NK-92 (cell line): ENCODE measurements around the gene GABRR1.

Experiments
- DNase-seq: peaks from one replicate; lab custom pipeline; 2025; ENCODE audit not compliant: unreplicated experiment; lab: John Stamatoyannopoulos, UW

Gene GABRR1

DNA sequence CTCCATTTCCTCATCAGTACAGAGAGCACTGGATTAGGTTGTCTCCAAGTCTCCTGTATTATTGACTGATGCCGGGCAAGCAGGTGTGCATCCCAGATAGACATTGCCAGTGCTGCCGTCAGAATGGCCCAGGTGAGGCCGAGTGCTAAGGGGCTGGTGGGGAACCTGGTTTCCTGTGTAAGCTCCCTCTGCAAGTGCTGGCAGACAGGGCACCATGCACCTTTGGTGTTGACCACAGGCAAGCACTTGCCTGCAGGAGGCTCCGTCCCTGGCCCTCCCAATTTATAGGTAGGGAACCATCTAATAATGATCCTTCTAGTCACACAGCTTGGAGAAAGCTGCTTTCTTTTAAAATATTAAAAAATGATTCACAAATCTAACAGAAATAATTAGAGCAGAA lies 747 bp downstream of the GABRR1 start:
- DNase-seq: no peak

DNA sequence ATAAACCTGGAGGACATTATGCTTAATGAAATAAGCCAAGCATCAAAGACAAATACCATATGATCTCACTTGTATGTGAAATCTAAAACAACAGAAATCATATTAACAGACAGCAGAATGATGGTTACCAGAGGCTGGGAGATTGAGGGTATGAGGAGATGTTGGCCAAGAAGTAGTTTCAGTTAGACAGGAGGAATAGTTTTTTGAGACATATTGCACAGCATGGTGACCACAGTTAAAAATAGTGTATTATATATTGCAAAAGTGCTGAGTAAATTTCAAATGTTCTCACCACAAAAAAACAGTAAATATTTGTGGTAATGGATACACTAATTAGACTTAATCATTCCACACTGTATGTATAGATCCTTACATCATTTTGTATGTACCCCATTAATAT lies 1.8 kb downstream of the GABRR1 start:
- no peak for DNase-seq

DNA sequence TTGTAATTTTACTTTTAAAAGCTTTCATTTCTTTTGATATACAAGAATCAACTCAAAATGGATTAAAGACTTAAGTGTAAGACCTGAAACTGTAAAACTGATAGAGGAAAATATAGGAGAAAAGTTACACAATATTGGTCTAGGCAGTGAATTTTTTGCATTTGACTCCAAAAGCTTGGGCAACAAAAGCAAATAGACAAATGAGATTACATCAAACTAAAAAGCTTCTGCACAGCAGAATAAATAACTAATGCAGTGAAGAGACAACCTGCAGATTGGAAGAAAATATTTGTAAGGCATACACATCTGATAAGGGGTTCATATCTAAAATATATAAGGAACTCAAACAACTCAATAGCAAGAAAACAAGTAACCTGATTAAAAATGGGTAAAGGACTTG lies 3.0 kb downstream of the GABRR1 start:
- no peak for DNase-seq

DNA sequence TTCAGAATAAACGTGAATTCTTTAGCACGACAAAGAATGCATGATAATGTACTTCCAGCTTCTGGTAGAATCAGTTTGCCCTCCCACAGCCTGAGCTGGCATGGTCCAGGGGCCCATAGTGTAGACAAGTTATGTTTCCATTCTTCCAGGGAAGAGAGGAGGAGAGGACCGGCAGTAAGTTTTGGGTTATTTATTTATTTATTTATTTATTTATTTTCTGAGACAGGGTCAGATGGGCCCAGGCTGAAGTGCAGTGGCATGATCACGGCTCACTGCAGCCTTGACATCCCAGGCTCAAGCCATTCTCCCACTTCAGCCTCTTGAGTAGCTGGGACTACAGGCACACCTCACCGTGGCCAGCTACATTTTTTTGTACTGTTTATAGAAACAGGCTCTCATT lies 4.7 kb downstream of the GABRR1 start:
- no peak for DNase-seq

DNA sequence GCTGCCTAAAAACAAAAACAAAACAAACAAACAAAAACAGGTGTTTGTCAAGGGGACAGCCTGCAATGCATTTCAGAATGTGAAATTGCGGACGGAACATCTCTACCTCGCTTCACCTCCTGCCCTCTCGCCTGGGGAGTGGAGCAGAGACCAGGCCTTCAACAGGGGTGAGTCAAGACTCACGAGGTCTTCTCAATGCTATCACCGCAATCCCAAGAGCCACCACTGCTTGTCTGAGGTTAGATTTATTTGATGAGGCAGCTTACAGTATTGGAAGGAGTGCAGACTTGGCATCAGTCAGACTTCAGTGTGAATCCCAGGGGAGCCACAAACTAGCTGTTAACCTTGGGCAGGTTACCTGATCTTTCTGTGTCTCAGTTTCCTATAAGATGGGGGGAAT lies 7.7 kb downstream of the GABRR1 start:
- no peak for DNase-seq

DNA sequence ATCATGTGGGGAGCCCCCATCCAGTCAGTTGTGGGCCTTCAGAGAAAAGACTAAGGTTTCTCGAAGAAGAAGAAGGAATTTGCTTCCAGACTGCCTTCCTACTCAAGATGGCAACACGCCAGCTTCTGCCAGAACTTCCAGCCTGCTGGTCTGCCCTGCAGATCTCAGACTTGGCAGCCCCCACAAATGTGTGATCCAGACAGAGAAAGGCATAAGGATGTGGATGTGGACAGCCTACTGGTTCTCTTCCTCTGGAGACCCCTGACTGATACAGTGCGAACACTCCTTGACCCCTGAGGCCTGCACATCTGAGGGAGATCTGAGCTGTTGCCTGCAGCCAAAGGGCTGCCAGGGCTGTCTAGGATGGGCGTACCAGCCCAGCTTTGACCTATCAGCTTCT lies 8.6 kb downstream of the GABRR1 start:
- DNase-seq: no peak

DNA sequence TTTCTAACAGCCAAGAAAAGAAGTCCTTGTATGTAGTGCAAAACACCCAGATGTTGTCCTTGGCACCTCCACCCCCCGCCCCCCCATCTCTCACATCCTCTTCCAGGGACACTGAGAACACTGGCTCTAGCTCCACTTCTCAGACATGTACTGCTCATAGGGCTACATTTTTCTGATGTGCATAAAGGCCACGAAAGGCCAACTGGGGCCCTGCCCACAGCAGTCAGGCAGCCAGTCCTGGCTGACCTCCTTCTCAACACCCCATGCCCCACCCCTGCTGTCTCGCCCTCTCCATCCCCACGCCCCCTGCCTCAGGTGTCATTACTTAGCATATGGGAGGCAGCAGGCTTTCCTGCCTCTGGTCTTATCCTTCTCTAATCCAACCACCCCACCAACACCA lies 11.3 kb downstream of the GABRR1 start:
- no peak for DNase-seq

DNA sequence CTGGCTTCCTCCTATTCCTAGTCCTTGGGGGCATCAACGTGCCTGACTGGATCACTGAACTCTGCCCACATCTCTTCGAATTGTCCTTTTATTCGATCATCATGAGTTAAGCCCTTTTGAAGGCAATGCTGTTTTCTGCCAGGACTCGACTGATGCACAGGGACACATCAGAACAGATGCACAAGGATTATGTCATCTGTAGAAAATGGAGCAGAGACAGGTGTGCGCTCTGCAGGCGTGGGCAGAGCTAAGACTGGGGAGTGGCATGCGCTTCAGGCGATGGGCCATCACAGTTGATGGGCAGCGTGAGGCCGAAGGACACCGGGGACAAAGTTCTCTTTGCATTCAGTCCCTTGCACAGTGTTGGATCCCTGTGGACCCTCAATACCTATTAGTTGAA lies 13.1 kb downstream of the GABRR1 start:
- DNase-seq: no peak

DNA sequence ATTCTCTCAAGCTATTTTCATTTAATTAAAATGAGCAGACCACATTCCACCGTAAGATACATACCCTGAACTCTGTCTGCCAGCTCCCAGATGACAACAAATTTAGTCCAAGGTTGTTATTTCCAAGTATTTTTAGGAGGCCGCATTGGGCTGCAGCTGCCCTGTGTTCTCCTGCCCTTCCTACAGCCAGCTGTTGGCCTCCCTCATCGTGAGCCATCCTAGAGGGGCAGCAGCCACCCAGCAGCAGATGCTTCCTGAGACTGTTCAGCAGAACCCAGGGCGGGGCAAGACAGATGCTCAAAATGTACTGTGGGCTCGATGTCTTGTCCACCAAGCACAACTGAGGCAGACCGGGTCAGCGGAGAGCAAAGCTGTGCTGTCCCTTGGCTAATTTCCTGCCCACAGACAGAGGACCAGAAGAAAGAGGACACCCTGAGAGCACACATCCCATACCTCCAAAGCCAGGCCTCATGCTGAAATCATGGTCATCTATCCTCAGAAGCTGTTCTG lies 16.4 kb downstream of the GABRR1 start:
- no peak for DNase-seq

DNA sequence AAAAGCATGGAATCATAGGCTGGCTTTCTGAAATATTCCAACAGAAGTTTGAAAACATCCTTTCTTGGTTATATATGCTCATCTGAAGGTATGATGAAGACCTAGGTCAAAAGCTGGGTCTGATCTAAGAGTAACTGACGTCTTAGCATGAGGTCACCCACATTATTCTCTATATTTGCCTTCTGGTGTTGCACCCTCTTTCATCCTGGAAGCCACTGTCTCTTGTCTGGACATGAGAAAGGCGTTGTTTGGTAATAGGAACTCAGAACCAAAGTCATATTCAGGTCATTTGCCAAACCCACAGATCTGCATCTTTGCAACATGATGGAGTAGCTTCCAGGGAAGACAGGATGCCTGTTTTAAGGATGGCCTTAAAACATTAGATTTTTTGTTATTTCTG lies 17.6 kb downstream of the GABRR1 start:
- DNase-seq: no peak

DNA sequence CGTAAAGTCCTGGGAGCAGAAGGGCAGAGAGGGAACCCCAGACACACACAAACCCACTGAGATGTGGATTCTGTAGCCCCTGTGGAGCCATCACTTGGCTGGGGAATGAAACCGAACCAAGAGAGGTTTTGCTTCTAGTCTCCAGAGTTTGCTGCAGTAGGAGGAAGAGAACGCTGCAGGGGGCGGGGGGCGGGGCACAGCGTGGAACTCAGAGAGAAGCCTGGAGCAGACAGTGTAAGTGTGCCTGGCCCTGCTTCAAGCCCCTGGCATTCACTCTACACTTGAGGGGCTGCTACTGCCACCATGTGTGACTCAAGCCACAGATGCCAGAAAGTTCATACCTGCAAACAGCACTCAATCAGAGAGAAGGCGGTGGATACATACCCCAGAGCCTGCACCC lies 18.9 kb downstream of the GABRR1 start:
- no peak for DNase-seq

DNA sequence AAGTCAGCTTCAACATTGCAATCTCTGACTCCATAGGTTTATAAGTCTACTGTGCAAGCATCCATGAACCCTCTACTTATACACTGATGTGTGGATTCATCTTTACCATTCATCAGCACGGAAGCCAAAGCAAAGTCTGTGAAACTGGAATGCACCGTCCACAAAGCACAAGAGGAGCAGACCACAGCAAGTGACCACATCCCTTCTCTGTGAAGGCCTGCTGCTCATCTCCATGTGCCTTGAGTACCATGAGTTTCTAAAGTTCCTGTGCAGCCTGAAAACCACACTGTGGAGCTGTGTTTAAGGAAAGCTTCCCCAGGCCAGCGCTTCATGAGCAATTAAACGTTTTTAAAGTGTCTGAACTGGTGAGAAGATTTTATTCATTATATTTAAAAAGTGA lies 20.0 kb downstream of the GABRR1 start:
- no peak for DNase-seq

DNA sequence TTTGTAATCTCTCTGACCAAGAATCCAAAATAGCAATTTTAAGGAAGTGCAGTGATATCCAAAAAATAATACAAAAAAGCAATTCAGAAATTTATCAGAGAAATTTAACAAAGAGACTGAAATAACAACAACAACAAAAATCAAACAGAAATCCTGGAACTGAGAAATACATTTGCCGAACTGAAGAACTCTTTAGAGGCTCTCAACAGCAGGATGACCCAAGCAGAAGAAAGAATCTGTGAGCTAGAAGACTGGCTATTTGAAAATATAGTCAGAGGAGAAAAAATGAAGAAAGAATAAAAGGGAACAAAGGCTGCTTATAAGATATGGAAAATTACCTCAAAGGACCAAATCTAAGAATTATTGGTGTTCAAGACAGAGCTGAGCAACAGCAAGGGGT lies 22.6 kb downstream of the GABRR1 start:
- no peak for DNase-seq

DNA sequence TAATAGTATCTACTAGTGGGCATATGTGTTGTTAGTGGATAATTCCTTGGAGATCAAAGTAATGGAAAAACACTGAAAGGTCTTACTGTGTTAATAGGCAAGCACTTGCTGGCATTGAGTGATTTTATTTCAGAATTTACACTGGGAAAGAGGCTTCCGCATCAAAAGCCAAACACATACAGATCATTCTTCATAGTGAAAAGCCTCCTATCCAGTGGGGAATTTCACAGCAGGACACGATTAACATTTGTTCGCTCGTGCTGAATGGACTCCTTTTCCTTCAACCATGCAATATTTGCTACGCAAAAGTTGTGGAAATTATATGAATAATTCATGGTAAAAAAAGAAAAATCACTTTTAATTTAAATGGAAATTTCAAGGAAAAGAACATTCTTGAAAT lies 26.4 kb downstream of the GABRR1 start:
- DNase-seq: no peak

DNA sequence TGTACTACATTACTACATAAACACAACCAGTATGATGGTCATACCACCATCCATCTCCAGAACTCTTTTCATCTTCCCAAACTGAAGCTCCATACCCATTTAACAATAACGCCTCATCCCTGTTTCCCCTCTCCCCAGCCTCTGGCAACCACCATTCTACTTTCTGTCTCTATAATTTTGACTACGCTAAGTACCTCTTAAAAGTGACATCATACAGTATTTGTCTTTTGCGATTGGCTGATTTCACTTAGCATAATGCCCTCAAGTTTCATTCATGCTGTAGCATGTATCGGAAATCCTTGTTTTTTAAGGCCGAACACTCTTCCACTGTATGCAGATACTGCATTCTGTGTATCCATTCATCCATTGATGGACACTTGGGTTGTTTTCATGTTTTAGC lies 29.7 kb downstream of the GABRR1 start:
- no peak for DNase-seq

DNA sequence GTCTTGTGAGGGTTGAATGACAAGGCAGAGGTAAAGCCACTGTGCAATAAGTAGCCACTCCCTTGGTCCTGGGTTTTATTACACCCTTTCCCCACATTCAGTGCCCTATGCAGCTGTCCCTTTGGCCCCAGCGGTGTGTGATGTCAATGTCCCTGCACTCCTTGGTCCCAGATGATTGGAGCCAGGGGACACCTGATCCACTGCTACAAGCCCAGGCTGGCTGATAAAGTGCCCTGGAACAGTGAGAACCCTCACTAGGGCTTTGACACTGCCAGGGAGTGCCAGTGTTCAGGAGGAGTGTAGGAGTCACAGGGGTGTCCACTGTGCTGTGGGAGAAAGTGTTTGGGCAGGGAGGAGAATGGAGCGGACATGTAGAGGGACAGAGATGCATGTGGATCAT lies 30.4 kb downstream of the GABRR1 start:
- no peak for DNase-seq

DNA sequence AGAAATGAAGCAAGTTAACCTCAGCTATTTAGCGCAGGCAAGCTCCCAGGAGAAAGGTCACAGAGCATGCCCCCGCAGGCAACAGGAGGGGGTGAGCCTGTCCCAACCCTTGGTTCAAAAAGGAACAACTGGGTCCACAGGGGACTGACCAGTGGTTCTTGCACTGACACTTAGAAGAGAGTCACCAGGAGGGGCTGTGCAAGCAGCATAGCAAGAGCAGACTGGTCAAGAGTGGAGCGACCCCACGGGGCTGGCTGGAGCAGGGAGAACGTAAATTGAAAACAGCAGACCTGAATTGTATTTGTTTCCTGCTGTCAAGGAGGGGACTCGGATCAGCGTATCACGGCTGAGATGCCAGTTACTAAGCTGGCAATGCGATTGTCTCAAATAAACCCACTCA lies 32.8 kb downstream of the GABRR1 start:
- no peak for DNase-seq

DNA sequence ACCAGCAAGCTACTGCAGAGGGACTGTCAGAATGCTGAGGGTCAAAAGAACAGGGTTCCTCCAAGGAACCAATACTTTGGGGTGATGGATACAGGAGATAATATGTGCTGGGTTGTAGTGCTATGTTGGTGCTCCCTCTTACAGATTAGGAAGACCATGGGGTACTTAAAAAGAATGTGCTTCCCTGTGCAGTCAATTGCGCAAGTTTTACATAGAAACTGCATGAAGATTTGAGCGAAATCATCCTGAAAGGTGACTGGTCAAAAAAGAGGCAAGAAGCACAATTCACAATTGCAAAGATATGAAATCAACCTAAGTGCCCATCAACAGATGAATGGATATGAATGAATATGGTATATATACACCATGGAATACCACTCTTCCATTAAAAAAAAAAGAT lies 33.9 kb downstream of the GABRR1 start:
- no peak for DNase-seq

DNA sequence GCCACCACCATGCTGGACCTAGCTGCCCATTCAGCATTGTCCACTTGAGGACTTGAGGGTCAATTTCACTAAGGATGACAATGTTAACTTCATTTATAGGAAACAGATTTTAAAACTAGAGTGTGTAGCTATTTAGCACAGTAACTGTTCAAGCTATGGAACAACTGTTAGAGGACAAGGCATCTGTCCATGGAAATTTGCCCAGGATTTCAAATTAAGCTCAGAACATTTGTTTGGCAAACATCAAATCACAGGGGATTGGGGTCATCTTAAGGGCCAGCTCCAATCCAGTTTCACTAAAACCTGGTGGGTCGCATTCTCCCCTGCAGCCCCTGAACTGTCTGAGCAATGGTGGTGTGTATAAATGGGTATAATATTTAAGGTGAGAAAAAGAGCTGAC lies 36.2 kb downstream of the GABRR1 start:
- no peak for DNase-seq

DNA sequence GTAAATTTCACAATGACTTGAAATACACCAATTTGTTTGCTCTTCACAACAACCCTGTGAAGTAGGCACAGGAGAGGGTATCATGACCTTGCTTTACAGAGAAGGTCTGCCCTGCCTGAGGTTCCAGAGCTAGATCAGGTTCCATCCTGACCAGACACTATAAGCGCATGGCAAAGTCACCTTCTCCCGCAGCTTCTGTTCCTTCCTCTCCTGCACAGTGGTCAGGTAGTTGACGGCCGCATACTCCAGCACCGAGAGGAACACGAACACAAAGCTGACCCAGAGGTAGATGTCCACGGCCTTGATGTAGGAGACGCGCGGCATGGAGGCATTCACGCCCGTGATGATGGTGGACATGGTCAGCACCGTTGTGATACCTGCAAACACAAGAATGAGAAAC lies 37.0 kb downstream of the GABRR1 start:
- DNase-seq: no peak

DNA sequence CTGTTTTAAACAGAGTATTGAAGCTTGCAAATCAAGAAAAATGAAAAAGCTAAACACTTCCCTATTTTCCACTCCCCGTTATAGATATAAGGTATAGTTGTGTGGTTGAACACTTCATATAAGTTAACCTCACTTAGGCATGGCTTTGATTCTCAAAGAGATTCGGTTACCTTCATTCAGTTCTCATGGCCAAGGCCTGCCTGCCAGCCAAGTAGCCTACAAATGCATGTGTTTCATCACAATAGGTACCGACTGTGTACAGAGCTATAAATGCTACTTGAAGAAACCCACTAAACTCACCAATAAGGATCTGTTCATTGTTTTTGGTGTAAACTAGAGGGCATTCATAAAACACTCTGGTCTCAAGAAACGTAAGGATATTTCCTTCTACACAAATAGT lies 43.5 kb downstream of the GABRR1 start:
- DNase-seq: no peak

DNA sequence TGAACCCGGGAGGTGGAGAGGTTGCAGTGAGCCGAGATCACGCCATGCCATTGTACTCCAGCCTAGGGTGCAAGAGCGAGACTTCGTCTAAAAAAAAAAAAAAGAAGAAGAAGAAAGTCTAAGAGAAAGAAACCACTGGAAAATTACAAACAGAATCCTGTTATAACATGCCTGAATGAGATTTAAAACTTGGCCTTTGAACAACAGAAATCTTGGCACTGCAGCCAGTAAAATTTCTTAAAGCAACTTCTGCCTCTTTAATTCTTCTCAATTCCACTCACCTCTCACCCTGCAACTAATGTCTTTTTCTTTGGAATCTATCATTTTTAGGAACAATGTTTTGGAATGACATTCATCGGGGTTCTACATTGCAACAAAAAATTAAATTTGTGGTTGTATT lies 45.0 kb downstream of the GABRR1 start:
- no peak for DNase-seq

DNA sequence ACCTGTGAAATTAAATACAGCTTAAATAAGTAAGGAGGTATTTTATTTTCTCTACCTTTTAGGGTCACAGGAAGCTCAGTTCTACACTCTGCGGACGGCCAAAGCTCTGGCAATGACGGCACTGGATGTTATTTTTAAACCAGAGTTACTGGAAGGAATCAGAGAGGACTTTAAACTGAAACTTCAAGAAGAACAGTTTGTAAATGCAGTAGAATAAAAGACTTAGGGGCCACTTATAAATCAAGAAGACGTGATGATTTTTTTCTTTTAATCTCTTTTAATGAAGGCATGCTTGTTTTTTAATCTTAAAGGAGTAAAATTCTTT lies 55.1 kb downstream of the GABRR1 start:
- DNase-seq: no peak

DNA sequence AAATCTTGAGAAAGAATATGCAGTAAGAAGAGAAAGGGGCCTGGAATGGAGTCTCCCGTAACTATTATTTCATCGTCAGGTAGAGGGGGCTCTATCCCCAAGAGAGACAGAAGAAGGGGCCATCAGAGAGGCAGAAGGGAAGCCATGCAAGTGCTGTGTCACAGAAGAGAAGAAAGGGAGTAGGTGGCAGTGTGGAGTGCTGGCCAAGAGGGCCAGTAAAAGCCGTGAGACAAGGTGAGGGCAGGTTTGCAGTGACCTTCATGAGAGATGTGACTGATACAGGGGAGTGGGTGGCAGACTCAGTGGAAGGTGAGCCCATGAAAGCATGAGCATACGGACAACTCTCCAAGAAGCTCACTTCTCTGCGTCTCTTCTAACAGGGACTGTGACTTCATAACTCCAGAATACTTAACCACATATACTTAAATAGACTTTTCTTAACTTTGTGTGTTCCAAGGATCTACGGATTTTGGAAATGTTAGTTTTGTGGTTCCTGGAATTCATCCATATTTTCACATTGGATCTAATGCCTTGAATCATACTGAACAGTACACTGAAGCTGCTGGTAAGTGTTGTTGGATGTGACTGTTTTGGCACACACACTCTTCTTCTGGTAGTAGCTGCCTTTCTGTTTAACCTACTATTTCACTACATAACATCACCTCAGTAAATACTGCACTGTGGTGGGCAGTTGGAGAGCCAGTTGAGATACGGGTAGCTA lies 55.7 kb downstream of the GABRR1 start:
- DNase-seq: no peak
